Neural cell (in vitro differentiated cells): ENCODE data around the gene MSH2.

ENCODE experiments used
- CTCF ChIP-seq: fragments of 450-650 bp; IDR thresholded peaks from 2 replicates; pipeline ENCODE4 v1.5.1; 2014; ENCODE audit warnings: antibody characterized with exemption, mild to moderate bottlenecking, moderate library complexity; ENCODE audit not compliant: poor library complexity, severe bottlenecking
- MXI1 ChIP-seq: fragments of 450-650 bp; conservative IDR thresholded peaks from 2 replicates; pipeline ENCODE4 v1.6.1; 2014; ENCODE audit warnings: antibody characterized with exemption, mild to moderate bottlenecking; ENCODE audit not compliant: poor library complexity, severe bottlenecking
- POLR2AphosphoS5 ChIP-seq: IDR thresholded peaks from 2 replicates; pipeline ENCODE4 v1.6.1; 2012
- RAD21 ChIP-seq: fragments of 450-650 bp; conservative IDR thresholded peaks from 2 replicates; pipeline ENCODE4 v1.6.1; 2014; ENCODE audit warnings: antibody characterized with exemption, mild to moderate bottlenecking, moderate library complexity
- SMC3 ChIP-seq: fragments of 450-650 bp; conservative IDR thresholded peaks from 2 replicates; pipeline ENCODE4 v1.6.1; 2014; ENCODE audit warnings: antibody characterized with exemption, mild to moderate bottlenecking, moderate library complexity; ENCODE audit not compliant: poor library complexity

- TF ChIP-seq SMC3 = no peak
- no peak for TF ChIP-seq CTCF
- no peak for TF ChIP-seq POLR2AphosphoS5
- no peak for TF ChIP-seq RAD21
- no peak for TF ChIP-seq MXI1
Observed at GRCh38 chr2:47499093-47499492, 96.1 kb downstream of the MSH2 start.
